ENCODE data around the gene PARD3B.

PARD3B gene

DNA sequence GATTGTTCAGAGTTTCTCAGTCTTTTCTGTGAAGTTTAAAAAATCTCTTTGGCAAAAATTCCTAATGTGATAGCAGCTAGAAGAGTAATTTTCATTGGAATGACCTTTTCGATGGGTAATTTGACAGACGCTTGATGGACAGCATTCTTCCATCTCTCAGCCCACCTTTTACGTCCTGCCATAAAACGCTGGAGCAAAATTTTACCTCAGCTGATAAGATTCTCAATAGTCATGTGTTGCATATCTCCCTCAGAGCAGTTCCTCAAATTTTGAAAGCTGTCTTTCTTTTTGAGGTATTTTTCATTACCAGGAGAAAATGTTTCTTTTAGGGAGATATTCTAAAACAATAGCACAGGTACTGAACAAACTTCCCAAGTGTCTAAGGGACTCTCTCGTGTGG is 441.4 kb downstream of the PARD3B start:
- no peak for DNase-seq (ENCODE audit: low read depth in 1 of 2, low spot score in 1 of 2)

DNA sequence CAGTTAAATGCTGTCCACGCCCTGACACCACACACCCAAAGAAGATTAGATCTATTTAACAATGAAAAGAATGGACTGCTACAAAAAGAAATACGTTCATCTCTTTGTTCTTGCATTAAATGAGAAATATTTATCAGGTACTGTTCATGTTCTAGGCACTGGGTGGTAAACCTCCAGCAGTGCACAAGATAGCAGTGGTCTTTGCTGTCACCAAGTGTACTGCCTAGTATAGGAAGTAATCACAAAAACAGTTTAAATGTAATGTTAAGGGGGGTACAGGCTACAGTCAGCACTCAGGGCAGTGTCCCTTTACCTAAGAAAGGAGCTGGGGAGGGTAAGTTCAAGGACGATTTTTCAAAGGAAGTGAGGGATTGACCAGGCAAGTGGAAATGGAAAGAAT is 443.6 kb downstream of the PARD3B start:
- DNase-seq (ENCODE audit: low read depth in 1 of 2, low spot score in 1 of 2) = no peak

DNA sequence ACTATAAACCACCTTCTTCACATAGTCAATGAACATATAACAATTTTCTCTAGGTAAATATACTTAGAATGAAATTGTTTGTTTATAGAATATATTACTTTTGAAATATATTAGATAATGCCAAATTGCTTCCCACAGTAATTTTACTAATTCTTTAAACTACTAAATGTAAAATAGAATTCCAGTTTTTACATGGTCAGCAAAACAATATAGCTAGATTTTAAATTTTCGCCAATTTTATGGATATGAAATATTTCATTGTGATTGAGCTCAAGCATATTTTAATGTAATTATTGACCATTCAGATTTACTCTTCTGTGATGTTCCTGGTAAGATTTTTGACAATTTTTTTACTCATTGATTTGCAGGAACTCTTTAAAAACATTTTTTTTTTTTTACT is 444.6 kb downstream of the PARD3B start:
- no peak for DNase-seq (ENCODE audit: low read depth in 1 of 2, low spot score in 1 of 2)

- DNase-seq (ENCODE audit: low read depth in 1 of 2, low spot score in 1 of 2) = no peak
Observed at GRCh38 chr2:205001300-205001966, 456.2 kb downstream of the PARD3B start.

DNA sequence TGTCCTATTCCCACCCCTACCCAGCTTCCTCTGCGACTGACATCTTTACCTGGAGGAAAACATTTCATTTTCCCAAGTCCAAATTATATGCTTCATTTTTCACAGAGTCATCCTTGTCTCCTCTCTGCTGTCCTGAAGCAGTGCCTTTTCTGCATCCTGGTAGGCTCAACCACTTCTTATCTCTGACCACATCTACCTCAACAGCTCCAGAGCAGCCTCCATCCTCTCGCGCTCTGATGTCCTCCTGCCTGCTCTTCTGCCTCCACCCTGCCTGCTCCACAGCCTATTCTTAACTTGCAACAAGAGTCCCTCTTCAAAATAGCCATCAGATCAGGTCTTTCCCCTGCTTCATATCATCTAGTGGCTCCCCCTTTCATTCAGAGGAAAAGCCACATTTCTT is 457.1 kb downstream of the PARD3B start:
- DNase-seq (ENCODE audit: low read depth in 1 of 2, low spot score in 1 of 2) = no peak

DNA sequence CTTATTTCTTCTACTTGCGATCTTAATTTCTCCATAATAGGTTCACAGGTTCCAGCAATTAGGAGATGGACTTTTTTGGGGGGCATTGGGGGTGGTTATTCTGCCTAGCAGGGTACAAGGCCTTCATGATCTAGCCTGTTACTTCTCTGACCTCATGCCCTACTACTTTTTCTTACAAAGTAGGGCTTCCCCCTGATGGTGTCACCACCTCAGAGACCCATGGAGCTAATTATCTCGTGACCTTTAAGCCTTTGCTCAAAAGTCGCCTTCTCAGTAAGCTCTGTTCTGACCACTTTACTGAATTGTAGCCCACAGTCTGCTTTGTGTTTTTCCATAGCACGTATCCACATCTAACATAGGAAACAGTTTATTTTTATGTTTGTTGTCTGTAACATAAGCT is 458.0 kb downstream of the PARD3B start:
- DNase-seq (ENCODE audit: low read depth in 1 of 2, low spot score in 1 of 2) = no peak

GRCh38 chr2:205010196-205010595 is 464.9 kb downstream of the PARD3B start:
- no peak for DNase-seq (ENCODE audit: low read depth in 1 of 2, low spot score in 1 of 2)

DNA sequence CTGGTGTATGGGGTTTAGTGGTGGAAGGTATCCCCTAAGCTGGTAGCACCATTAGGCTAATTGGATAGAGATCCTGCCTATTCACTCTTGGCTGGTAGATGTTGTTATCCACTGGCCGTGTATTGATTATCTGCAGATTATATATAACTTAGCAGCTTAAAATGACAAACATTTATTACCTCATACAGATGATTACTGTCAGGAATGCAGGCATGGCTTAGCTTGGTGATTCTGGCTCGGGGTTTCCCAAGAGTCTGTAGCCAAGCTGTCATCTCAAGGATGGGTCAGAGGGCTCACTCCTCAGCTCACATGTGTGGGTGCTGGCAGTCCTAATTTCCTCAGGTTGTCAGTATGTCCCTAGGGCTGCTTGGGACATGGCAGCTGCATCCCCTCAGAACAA is 465.8 kb downstream of the PARD3B start:
- DNase-seq (ENCODE audit: low read depth in 1 of 2, low spot score in 1 of 2) = no peak

- no peak for DNase-seq (ENCODE audit: low read depth in 1 of 2, low spot score in 1 of 2)
Observed at GRCh38 chr2:205012961-205013360, 467.7 kb downstream of the PARD3B start.

DNA sequence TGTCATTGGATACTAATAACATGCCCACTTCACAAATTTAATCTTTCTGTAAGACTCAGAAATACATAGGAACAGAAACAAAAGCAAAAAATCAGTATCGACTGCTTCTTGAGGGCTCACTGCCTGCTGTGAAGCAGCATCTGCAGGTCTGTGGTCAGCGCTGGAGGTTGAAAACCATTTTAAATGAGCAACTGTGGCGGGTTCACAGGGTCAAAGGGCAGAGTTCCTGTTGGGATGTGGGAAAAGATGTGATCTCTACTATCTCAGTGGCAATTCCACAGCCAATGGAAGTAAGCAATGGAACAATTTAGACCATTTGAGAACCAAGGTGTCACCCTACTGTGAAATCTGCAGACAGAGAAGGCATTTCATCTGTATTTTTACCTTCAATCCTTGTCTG is 468.3 kb downstream of the PARD3B start:
- no peak for DNase-seq (ENCODE audit: low read depth in 1 of 2, low spot score in 1 of 2)

DNA sequence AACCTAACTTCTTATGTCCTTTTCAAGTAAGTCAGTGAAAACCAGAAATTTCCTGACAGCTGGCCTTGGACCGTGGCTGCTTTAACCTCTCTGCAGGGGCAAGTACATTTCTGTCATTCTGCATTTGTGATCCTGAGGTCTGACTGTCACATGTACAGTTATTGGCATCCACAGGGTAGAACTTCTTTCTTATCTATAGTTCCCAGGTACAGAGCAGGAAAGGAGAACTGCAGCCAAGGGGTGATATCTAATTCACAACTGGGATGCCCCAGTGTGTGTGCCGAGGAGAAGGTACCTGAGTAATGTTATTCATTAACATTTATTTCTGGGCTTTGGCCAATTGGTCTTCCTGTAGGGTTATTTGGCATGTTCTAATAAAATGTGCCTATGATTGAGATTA is 468.9 kb downstream of the PARD3B start:
- no peak for DNase-seq (ENCODE audit: low read depth in 1 of 2, low spot score in 1 of 2)

DNA sequence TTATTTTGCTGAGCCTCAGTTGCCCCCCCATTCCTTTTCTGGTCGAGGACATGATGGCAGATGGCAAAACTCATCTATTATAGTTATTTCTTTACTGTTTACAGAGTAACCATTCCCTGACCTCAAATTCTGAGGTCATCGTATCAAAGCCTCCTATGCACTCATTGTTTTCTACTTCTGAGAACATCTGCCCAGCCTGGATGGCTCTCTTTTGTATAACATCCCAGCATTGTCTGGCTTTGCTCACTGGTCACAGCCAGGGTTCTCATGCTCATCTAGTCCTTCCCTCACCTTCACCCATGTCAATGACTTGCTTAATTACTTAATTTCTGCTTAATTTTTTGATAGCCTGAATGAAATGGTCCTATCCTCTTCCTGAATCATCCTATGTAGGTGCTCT is 472.1 kb downstream of the PARD3B start:
- DNase-seq (ENCODE audit: low read depth in 1 of 2, low spot score in 1 of 2) = no peak

GRCh38 chr2:205017912-205018311 is 472.6 kb downstream of the PARD3B start:
- DNase-seq (ENCODE audit: low read depth in 1 of 2, low spot score in 1 of 2) = no peak

- DNase-seq (ENCODE audit: low read depth in 1 of 2, low spot score in 1 of 2) = no peak
Observed at GRCh38 chr2:205020673-205021072, 475.4 kb downstream of the PARD3B start.

- DNase-seq (ENCODE audit: low read depth in 1 of 2, low spot score in 1 of 2) = no peak
Observed at GRCh38 chr2:205022841-205023240, 477.6 kb downstream of the PARD3B start.

- DNase-seq (ENCODE audit: low read depth in 1 of 2, low spot score in 1 of 2) = no peak
Observed at GRCh38 chr2:205024822-205025518, 479.7 kb downstream of the PARD3B start.

DNA sequence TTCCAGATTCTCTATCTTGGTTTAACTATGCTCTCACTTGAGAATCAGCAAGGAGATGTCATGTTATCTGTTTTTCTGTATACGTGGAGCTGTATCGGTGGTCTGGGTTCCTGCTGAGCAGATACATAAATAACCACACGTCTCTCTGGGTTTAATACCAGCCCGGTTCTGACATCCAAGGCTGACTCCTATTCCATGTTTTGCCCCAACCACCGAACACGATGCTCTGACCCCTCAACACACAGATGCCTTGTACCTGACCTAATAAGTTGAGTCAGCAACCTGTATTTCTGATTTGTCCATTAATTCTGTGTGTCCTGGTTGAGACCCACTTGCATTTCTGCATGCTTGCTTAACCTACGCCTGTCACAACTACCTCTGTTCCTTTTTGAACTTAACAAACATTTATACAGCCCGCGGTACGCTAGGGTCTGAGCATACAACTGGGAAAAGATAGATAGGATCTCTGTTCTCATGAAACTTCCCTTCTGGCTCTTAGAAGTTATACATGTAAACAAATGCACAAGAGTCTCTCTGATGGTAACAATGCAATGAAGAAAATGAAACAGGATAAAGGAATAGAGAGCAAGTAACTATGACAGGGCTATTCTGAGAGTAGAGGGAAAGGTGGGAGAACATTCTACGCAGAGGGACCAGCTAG is 480.4 kb downstream of the PARD3B start:
- no peak for DNase-seq (ENCODE audit: low read depth in 1 of 2, low spot score in 1 of 2)

DNA sequence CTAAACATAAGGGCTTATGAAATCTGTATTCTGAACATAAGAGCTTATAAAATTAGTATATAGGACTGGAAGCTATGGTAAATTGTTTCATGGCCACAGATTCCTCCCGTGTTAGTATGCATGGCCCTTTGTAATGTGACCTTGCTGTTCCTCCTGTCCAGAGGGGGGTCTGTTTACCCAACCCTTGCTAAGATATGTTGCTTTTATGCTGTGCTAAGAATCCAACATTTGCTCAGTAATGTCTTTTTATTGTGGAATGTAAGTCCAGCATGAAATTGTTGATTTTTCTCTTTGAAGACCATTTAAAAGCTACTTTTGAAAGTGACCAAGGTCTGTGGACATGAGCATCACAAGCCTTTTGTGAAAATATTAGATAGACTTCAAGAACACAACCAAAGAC is 485.4 kb downstream of the PARD3B start:
- DNase-seq (ENCODE audit: low read depth in 1 of 2, low spot score in 1 of 2) = no peak

DNA sequence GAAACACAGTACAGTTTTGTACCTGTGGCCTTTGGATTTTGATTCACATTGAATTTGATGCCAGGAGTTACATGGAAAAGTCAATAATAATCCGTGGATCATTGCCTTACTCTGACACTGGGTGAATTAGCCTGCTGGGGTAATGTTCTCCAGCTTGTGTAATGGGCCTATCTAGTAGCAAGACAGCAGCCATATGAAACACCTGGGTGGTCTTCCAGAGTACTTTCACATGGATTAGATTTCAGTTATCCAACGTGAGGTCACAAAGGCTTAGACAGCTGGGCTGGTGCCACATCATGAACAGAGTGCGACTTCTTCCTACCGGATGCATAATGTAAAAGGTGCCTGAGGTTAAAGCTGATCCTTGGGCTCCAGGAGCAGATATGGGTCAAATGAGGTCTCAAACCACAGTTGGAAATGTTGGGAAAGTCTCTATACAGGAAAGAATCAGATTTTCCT is 486.8 kb downstream of the PARD3B start:
- no peak for DNase-seq (ENCODE audit: low read depth in 1 of 2, low spot score in 1 of 2)

GRCh38 chr2:205033431-205033830 is 488.2 kb downstream of the PARD3B start:
- no peak for DNase-seq (ENCODE audit: low read depth in 1 of 2, low spot score in 1 of 2)

DNA sequence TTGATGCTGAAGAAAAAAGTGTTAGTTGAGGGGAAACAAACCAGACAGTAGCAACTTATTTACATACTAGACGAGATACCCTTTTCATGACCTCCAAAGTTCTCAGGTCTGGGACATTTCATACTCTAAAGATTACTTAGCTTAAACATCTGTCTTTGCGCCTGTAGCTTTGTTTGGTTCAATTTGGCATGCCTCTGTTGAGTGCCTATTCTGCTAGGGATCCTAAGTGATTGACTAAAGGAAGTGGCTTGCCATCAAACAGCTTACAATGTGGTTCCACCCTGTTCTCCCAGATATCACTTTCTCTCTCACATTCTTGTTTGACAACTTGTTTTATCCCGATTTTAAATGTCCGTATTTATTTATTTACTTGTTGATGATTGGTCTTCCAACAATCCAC is 488.8 kb downstream of the PARD3B start:
- no peak for DNase-seq (ENCODE audit: low read depth in 1 of 2, low spot score in 1 of 2)

GRCh38 chr2:205040323-205040722 is 495.0 kb downstream of the PARD3B start:
- DNase-seq (ENCODE audit: low read depth in 1 of 2, low spot score in 1 of 2) = no peak

Data from stimulated activated CD4-positive, alpha-beta T cell treated with anti-CD3 and anti-CD28 coated beads, Interleukin-15, amount 100 ng/mL, for 1 hour (primary cell).